ENCODE data around the gene ABCC3.

The ABCC3 gene

GRCh38 chr17:50614471-50615051, 20.1 kb upstream of the ABCC3 start:
- TF ChIP-seq CTCF (IDR thresholded peaks at IDR 0.05), result no peak
- no peak for DNase-seq (ENCODE audit: low spot score)
- H3K4me3 ChIP-seq, result no peak overlapping the region
- no peak overlapping the region for H3K27ac ChIP-seq

- H3K4me3 ChIP-seq, result no peak overlapping the region
- no peak overlapping the region for H3K27ac ChIP-seq
- DNase-seq (ENCODE audit: low spot score), result no peak
- no peak for TF ChIP-seq CTCF (IDR thresholded peaks at IDR 0.05)
Measured at GRCh38 chr17:50615828-50616227, 18.9 kb upstream of the ABCC3 start.

GRCh38 chr17:50618300-50618699, 16.4 kb upstream of the ABCC3 start:
- no peak for DNase-seq (ENCODE audit: low spot score)
- no peak for TF ChIP-seq CTCF (IDR thresholded peaks at IDR 0.05)
- Histone ChIP-seq H3K27ac (no peak overlapping the region), H3K4me3 (no peak overlapping the region)

GRCh38 chr17:50618941-50619340, 15.7 kb upstream of the ABCC3 start:
- DNase-seq (ENCODE audit: low spot score), result no peak
- H3K27ac ChIP-seq, result no peak overlapping the region
- no peak for TF ChIP-seq CTCF (IDR thresholded peaks at IDR 0.05)
- H3K4me3 ChIP-seq, result no peak overlapping the region

GRCh38 chr17:50619489-50619888, 15.2 kb upstream of the ABCC3 start:
- no peak for TF ChIP-seq CTCF (IDR thresholded peaks at IDR 0.05)
- Histone ChIP-seq H3K27ac (no peak overlapping the region), H3K4me3 (no peak overlapping the region)
- no peak for DNase-seq (ENCODE audit: low spot score)

GRCh38 chr17:50620237-50620636, 14.4 kb upstream of the ABCC3 start:
- TF ChIP-seq CTCF (IDR thresholded peaks at IDR 0.05), result no peak
- no peak overlapping the region for H3K27ac ChIP-seq
- DNase-seq (ENCODE audit: low spot score), result no peak
- no peak overlapping the region for H3K4me3 ChIP-seq

GRCh38 chr17:50620858-50621257, 13.8 kb upstream of the ABCC3 start:
- H3K27ac ChIP-seq, result no peak overlapping the region
- no peak for DNase-seq (ENCODE audit: low spot score)
- no peak overlapping the region for H3K4me3 ChIP-seq
- no peak for TF ChIP-seq CTCF (IDR thresholded peaks at IDR 0.05)
